Epithelial cell of proximal tubule (primary cell): ENCODE measurements around the gene WDR91. TPM values are rescaled to one million over a fixed set of nuclear protein-coding genes. Genes with fewer than 3 reads are reported as not detected.

ENCODE experiments used
- DNase-seq: peaks from one replicate; pipeline ENCODE4 v3.0.0-alpha.2; 2011; ENCODE audit warnings: low read depth
- H3K4me3 ChIP-seq: 2 replicates; pipeline ENCODE4 v1.5.1; 2011; ENCODE audit warnings: low read depth, mild to moderate bottlenecking, low read length
- total RNA-seq: library from RNA; depleted of rRNA; stranded (reverse); fragments of >200 nt; gene quantifications from 2 replicates; pipeline ENCODE4 v1.2.3, GENCODE V29; 2015
- TF ChIP-seq, protein P1 (sequence below): conservative IDR thresholded peaks from 2 replicates; pipeline ENCODE4 v1.5.1; 2012; ENCODE audit warnings: low read depth, mild to moderate bottlenecking, low read length

WDR91 gene
- total RNA-seq, 1 donor from 2014 or later: 8.7 TPM

DNA sequence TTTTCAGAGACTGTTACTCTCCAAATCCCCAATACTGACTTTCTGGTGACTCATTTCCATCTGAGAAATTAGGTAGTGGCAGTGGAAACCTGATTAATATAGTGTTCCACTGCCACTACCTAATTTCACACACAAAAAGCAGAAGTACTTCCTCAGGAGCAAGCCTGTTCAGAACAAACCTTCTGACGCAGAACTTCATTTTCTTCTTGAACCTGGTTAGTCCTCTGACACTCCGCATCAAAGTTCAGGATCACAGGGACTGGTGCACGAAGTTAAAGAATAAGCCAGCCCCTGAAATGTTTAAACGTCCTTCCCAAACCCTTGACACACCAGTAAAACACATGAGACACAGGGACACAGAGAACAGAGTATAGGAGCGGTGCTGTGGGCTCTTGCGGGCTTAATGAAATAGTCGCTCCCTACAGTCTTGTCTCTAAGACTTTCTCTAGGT, 4.4 kb downstream of the WDR91 start:
- no peak for DNase-seq
- peak overlapping the region; percentile 92 for H3K4me3 ChIP-seq
- TF ChIP-seq, protein P1, sequence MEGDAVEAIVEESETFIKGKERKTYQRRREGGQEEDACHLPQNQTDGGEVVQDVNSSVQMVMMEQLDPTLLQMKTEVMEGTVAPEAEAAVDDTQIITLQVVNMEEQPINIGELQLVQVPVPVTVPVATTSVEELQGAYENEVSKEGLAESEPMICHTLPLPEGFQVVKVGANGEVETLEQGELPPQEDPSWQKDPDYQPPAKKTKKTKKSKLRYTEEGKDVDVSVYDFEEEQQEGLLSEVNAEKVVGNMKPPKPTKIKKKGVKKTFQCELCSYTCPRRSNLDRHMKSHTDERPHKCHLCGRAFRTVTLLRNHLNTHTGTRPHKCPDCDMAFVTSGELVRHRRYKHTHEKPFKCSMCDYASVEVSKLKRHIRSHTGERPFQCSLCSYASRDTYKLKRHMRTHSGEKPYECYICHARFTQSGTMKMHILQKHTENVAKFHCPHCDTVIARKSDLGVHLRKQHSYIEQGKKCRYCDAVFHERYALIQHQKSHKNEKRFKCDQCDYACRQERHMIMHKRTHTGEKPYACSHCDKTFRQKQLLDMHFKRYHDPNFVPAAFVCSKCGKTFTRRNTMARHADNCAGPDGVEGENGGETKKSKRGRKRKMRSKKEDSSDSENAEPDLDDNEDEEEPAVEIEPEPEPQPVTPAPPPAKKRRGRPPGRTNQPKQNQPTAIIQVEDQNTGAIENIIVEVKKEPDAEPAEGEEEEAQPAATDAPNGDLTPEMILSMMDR: no peak

DNA sequence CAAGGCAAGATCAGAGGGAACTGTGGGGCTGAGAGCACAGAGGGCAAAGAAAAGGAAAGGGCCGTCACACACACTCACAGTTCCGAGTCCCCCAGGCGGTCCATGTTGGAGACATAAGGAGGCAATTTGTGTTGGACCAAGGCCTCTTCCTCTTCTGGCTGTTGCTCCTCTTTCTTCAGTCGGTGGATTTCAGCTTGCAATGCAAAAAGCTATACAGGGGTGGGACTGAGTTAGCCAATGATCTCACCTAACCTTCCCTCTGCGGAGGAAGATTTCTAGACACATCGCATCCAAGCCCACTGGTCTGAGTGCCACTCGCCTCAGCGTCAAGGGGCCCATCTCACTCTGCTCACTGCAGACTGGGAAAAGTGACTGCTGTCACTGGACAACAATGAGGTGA, 5.5 kb downstream of the WDR91 start:
- peak overlapping the region; percentile 35 for H3K4me3 ChIP-seq
- TF ChIP-seq, protein P1: no peak
- DNase-seq: no peak

DNA sequence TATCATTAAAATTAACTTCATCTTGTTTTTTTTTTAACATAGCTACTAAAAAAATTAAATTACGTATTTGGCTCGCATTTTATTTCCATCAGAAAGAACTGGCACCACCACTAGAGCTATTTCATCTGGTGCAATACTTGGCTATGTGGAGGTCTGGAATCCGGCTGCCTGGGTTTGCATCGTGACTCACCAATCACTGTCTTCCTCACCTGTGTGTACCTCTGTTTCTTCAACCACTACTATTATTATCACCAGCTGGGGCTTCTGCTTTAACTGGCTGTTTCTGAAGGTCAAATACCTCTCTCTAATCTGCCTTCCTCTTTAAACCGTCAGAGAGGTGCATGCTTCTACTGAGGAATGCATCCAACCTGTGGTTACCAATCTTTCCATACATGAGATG, 6.5 kb downstream of the WDR91 start:
- no peak for DNase-seq
- peak overlapping the region; percentile 35 for H3K4me3 ChIP-seq
- TF ChIP-seq, protein P1: no peak

DNA sequence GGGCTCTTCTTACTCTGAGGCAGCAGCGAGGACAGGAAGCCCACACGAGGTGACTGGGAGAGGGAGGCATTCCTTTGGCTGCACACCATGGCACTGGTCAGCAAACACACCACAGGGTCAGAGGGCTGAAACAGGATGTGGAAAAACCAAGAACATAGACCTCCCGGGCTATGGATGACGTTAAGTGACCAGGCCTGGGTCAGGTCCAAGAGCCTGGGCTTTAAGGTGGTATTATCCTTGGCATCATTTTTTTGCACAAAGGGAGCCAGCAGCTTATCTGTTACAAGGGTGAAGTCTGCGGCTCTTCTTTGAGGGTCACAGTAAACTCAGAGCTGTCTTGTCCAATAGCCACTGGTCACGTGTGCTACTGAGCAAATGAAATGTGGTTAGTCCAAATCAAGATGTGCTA, 7.0 kb downstream of the WDR91 start:
- DNase-seq: no peak
- peak overlapping the region; percentile 61 for H3K4me3 ChIP-seq
- TF ChIP-seq, protein P1: no peak

DNA sequence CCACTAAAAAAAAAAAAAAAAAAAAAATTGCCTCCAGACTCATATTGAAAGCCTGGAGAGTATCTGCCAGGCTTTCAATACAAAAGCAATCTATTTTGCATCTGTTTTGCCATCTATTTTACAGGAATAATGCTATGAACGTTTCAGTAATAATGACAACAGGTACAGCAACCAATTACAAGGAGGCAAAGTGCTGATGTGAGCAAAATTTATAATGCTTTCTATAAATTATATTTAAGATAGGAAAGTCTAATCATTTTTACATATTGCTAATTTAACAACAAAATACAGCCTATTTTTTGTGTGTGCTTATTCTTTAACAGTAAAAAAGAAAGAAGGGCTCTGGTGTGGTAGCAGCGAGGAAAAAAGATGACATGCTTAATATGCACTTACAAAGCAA, 10.0 kb downstream of the WDR91 start:
- DNase-seq: no peak
- TF ChIP-seq, protein P1: no peak
- peak overlapping the region; percentile 61 for H3K4me3 ChIP-seq

DNA sequence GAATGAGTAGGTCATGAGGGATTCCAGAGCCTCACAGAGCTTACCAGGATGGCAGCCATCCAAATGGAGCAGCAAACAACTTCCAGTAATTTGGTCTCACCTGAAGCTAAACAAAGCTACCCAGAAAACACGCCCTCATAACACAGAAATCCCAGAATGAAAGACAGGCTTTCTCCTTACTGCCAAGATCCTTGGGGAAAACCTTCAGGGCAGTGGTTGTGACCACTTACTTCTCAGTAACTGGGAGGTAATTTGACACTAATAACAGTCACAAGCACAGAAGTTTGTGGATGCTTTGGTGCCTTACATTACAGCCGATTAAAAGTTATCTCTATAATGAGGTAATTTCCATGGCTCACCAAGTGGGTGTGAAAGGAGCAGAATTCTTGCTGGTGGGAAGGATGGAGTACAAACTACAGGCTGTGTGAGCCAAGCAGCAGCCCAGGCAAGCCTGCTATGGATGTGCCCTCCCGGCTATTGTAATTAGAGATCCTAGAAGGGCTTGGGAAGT, 10.4 kb downstream of the WDR91 start:
- H3K4me3 ChIP-seq: peak overlapping the region; percentile 61
- DNase-seq: no peak
- TF ChIP-seq, protein P1: no peak

DNA sequence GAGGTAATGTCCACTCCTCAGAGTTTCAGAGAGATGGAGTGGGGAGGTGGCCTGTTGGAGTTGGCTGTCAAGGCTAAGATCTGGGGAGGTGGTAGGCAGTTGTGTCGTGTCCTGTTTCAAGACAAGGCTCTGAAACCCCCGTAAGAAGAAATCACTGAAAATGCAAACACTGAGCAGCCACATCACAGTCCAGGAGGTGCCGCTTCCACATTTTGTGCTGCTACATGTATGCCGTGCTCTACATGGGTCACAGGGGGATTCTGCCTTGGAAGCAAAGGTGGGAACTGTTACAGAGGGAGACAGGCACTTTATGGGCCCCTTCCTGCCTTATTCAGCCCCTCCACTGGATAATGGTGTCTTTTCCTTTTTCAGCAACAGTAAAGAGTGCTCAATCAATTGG, 11.9 kb downstream of the WDR91 start:
- no peak overlapping the region for H3K4me3 ChIP-seq
- TF ChIP-seq, protein P1: no peak
- DNase-seq: no peak
